ENCODE measurements around the gene PDE8A. TPM values are rescaled to one million over a fixed set of nuclear protein-coding genes. Genes with fewer than 3 reads are reported as not detected.

PDE8A gene
- total and polyA plus RNA-seq, 2 of the 13 experiments (the other 11 are each of a cell fraction or from before 2014, with no cell fraction given), result 26.3 to 48.5 TPM

- no peaks in the 10 kb centered on the region for H4K20me1 ChIP-seq (ENCODE audit: insufficient read depth, low read length)
- DNase-seq (ENCODE audit: low spot score), result no peak
- H3K4me1 ChIP-seq (ENCODE audit: insufficient read depth, low read length), result no peaks in the 10 kb centered on the region
- POLR2A ChIA-PET, result no interaction called here
- H3K4me2 ChIP-seq (ENCODE audit: low read depth, low read length), result no peak overlapping the region
- no peak overlapping the region for H3K27ac ChIP-seq (ENCODE audit: extremely low read length, insufficient read depth, low read length)
- H3K36me3 ChIP-seq (replicated peaks in 1 of 2; ENCODE audit: control insufficient read depth in 1 of 2, insufficient read depth in 2 of 2, low read length in 2 of 2), result no peaks in the 10 kb centered on the region
- no peaks in the 10 kb centered on the region for H3K79me2 ChIP-seq (ENCODE audit: insufficient read depth, low read length)
- no peak for FAIRE-seq
- CTCF ChIA-PET (ENCODE audit: low intra/inter-chr PET ratio, low total read pairs), result no interaction called here
- no peaks in the 10 kb centered on the region for H3K9me3 ChIP-seq (ENCODE audit: low read length)
- BruUV-seq (replicated peaks), result no TSS peak
- in situ Hi-C loops (cut with HindIII; ENCODE audit: extremely low pct_ligation_motif_present, low pct_unique_long_range_greater_than_20kb) (loop anchor here (25.0 kb wide), 1 partner anchor 320 kb away; no protein-coding TSS in a partner anchor), intact Hi-C loops (cut with micrococcal nuclease; ENCODE audit: unreplicated experiment) (no loop called here)
- H2AFZ ChIP-seq (ENCODE audit: low read length), result no peak overlapping the region
- no peak for ATAC-seq
- H3K9ac ChIP-seq (ENCODE audit: insufficient read depth, low read depth, low read length), result no peak overlapping the region
- H3K27me3 ChIP-seq (ENCODE audit: control insufficient read depth in 1 of 2, insufficient read depth in 2 of 2, low read length in 2 of 2), result peaks cover 0 to 8% of the 10 kb centered on the region in 2 experiments; a peak in 2 of 5 replicates
- H3K4me3 ChIP-seq (replicated peaks in 1 of 3; ENCODE audit: insufficient read depth in 1 of 3, low read depth in 2 of 3, low read length in 3 of 3), result no peak overlapping the region
- no peak for TF ChIP-seq CHD4 (IDR thresholded peaks at IDR 0.05; ENCODE audit: borderline replicate concordance, low read length)
- TF ChIP-seq THAP7 (CRISPR knock-in tag; IDR thresholded peaks at IDR 0.05), result no peak
- TF ChIP-seq BCLAF1 (IDR thresholded peaks at IDR 0.05), result no peak
- no peak for TF ChIP-seq ZZZ3 (CRISPR knock-in tag; IDR thresholded peaks at IDR 0.05; ENCODE audit: borderline replicate concordance)
- TF ChIP-seq CEBPB (IDR thresholded peaks at IDR 0.05; ENCODE audit: borderline replicate concordance, low read depth, low read length), result 0 out of 2 replicates have a peak, but pooled peaks have one; percentile 15
- TF ChIP-seq ZNF124 (CRISPR knock-in tag; IDR thresholded peaks at IDR 0.05), result no peak
- TF ChIP-seq GABPB1 (CRISPR knock-in tag; IDR thresholded peaks at IDR 0.05), result no peak
- TF ChIP-seq HNF4G (IDR thresholded peaks at IDR 0.05; ENCODE audit: borderline replicate concordance, low read depth, low read length), result no peak
- TF ChIP-seq HNF4G (CRISPR knock-in tag; IDR thresholded peaks at IDR 0.05; ENCODE audit: borderline replicate concordance, low read depth), result no peak
- no peak for TF ChIP-seq NCOA1 (CRISPR knock-in tag; IDR thresholded peaks at IDR 0.05)
Observed at GRCh38 chr15:85157344-85157743, 175.7 kb downstream of the PDE8A start.
